HG03064 (cell line): ENCODE results near the gene SOD1.
"Not testable (repeated sequence)": the region's sequence is repeated elsewhere in the genome, so short reads cannot be mapped to it uniquely, and the experiment has no call there.

Experiments used
- ATAC-seq: cut with Tn5 transposase; IDR thresholded peaks from one replicate; pipeline ENCODE4 v1.9.1; 2021; ENCODE audit warnings: low read depth; ENCODE audit not compliant: unreplicated experiment

Gene SOD1

DNA sequence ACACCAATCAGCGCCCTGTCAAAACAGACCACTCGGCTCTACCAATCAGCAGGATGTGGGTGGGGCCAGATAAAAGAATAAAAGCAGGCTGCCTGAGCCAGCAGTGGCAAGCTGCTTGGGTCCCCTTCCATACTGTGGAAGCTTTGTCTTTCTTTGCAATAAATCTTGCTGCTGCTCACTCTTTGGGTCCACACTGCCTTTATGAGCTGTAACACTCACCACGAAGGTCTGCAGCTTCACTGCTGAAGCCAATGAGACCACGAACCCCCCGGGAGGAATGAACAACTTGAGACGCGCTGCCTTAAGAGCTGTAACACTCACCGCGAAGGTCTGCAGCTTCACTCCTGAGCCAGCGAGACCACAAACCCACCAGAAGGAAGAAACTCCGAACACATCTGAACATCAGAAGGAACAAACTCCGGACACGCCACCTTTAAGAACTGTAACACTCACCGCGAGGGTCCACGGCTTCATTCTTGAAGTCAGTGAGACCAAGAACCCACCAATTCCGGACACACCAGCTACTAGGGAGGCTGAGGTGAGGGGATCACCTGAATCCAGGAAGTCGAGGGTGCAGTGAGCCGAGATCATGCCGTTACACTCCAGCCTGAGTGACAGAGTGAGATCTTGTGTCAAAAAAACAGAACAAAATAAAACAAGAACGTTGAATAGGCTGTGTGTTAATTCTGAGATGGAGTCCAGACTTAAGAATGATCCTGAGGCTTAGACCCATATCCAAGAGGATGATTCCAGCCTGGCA lies 4.5 kb upstream of the SOD1 start:
- ATAC-seq = not testable (repeated sequence)

DNA sequence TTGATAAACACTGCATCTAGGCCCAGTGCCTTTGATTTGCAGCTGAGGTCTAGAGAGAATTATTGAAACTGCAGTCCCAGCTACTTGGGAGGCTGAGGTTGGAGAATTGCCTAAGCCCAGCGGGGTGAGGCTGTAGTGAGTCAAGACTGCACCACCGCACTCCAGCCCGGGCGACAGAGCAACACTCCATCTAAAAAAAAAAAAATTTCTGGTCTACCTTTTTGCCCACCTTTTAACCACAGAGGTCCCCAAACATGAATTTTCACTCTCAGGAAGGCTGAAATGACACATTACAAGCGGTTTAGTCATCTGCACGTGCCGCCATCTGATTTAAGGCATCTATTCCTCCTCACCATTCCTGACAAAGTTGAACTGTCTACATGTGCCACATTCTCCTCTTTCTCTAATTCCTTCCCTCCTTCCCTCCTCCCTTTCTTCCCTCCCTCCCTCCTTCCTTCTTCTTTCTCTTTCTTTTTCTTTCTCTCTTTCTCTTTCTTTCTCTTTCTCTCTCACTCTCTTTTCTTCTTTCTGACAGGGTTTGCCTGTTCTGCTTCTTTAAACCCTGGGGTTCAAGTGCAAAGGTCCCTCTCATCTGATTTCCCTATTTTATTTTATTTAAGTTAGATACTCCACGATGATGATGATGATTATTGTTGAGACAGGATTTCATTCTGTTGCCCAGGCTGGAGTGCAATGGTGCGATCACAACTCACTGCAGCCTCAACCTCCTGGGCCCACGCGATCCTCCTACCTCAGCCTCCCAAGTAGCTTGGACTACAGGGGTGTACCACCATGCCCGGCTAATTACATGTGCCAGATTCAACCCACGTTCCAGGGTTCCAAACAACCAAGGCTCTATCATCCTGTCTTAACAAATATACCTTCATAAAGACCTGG lies 3.0 kb upstream of the SOD1 start:
- no peak for ATAC-seq

DNA sequence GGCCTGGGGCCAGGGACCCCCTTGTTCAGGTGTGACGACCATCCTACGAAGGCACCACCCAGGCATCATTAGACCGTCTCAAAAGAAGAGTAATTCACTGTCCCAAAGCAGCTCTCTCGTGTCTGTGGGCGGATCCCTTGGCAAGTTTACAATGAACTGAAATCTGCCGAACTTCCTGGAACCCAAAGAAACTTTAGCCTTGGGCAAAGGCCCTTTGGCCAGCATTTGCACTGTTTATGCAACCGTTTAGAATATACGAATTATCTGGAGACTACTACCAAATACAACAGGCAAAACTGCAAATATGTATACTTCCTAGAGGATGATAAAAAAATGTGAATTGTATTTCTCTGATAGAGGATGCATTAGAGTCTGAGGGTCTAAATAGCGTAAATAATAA lies 1.4 kb upstream of the SOD1 start:
- ATAC-seq = no peak

GRCh38 chr21:31659286-31659535 lies 282 bp upstream of the SOD1 start:
- ATAC-seq = peak; percentile 30

GRCh38 chr21:31660259-31660565 lies 719 bp downstream of the SOD1 start:
- ATAC-seq = peak; percentile 28

- ATAC-seq = no peak
These were observed 1.1 kb downstream of the SOD1 start for GRCh38 chr21:31660591-31660990.

GRCh38 chr21:31663584-31664249 lies 4.2 kb downstream of the SOD1 start:
- no peak for ATAC-seq

- no peak for ATAC-seq
These were observed 5.9 kb downstream of the SOD1 start for GRCh38 chr21:31665397-31665796.

GRCh38 chr21:31665869-31666268 lies 6.4 kb downstream of the SOD1 start:
- ATAC-seq = not testable (repeated sequence)

- ATAC-seq = no peak
These were observed 7.0 kb downstream of the SOD1 start for GRCh38 chr21:31666445-31667010.

DNA sequence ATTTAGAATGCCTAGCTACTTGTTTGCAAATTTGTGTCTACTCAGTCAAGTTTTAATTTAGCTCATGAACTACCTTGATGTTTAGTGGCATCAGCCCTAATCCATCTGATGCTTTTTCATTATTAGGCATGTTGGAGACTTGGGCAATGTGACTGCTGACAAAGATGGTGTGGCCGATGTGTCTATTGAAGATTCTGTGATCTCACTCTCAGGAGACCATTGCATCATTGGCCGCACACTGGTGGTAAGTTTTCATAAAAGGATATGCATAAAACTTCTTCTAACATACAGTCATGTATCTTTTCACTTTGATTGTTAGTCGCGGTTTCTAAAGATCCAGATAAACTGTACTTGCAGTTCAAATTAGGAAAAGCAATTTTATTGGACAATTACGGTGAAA lies 7.6 kb downstream of the SOD1 start:
- no peak for ATAC-seq

DNA sequence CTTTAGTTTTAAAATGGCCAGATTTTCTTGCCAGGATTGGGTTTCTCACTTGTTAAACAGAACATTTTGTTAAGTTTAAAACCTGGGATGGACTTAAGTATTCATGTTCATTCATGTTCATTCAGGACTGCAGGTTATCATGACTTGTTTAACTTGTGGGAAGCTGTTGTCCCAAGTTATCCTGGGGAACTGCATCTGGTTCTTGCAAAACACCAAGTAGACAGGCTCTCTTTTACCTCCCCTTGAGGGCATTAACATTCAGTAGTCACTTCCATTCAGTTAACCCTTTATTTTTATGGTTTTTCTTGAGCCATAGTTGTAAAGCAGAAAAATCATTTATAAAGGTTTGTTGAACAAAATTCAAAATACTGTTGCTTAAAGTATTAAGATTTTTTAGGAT lies 8.1 kb downstream of the SOD1 start:
- ATAC-seq = no peak

DNA sequence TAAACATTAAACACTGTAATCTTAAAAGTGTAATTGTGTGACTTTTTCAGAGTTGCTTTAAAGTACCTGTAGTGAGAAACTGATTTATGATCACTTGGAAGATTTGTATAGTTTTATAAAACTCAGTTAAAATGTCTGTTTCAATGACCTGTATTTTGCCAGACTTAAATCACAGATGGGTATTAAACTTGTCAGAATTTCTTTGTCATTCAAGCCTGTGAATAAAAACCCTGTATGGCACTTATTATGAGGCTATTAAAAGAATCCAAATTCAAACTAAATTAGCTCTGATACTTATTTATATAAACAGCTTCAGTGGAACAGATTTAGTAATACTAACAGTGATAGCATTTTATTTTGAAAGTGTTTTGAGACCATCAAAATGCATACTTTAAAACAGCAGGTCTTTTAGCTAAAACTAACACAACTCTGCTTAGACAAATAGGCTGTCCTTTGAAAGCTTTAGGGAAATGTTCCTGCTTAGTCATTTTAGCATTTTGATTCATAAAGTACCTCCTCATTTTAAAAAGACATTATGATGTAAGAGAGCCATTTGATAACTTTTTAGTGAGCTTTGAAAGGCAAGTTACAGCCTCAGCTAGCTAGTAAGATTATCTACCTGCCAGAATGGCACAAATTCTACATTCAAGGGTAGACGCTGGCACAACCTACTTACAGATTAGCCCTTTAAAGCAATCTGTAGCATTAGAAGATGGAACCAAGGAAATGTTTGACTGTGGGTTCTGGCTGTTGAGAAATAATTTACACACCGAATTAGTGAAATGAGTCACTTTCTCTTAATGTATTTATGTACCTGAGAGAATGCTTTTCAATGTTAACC lies 9.4 kb downstream of the SOD1 start:
- no peak for ATAC-seq

DNA sequence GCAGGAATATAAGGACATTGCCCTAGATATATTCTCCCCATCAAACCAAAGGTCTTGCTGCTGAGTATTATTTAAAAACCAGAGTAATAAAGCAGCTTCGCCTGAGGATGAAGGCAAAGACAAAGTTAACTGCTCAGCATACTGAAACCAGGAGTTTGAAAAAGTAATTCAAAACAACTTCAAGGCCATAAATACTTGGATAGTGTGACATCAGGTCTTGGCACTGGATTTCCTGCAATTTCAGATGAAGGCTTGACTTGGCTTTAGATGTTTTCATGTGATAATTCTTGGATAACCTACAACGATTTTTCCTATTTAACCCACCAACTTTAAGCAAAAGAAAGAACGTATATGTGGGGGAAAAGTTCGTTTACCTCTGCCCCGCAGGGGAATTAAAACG lies 10.6 kb downstream of the SOD1 start:
- no peak for ATAC-seq

- ATAC-seq = no peak
These were observed 11.7 kb downstream of the SOD1 start for GRCh38 chr21:31671146-31671716.

DNA sequence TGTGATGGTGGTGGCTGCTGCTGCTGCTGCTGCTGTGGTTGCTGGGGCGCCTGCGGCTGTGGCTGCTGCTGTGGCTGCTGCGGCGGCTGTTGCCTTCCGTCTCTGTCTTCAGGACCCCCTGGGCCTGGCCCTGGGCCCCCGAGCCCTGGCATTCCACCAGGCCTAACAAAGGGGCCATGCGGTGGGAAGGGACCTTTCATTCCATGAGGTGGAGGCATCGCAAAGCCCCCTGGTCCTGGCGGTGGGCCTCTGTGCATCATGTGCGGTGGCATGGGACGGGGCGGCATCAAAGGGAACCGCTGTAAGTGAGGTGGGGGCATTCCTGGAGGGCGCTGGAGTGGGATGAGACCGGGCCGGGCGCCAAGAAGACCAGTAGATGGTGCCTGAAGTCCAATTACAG lies 12.4 kb downstream of the SOD1 start:
- no peak for ATAC-seq

DNA sequence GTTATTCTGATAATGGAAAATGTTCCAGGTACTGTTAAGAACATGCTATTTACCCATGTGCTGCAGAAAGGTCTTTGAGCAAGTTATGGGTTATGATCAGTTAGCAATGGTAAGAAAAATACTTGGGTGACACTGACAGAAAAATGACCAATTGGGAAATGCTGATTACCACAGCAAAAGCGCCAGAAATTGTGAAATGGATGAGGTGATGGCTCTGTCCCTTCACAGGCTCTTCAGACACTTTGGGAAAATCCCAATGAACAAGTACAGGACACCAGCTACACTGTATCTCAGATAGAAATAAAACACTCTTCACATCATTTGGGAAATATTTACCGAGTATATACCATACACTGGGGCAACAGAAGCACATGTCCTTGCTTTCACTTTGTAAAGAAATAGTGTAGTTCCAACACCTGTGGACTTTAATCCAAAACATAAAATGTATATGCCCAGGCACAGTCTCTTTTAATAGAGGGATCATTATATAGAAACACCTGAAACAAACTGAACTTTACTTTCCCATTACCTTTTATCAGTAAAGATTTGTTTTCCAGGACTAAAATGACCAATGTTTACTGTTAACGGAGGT lies 13.9 kb downstream of the SOD1 start:
- ATAC-seq = no peak

DNA sequence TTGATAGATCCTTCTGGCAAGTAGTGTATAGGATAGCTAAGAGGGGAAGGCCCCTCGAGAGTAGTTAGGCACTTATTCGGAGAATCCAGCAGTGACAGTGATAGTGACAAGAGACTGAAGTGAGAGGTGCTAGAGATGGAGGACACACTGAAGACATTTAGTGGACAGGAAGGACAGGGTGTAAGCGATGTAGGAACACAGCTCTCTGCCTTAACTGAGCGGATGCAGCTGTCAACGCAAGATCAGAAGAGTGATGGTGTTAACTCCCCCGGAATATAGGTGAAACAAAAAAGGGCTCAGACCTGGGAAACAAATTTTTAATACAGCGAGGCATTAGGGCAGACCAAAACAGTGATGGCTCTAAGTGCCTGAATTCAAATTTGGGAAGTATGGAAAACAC lies 15.8 kb downstream of the SOD1 start:
- no peak for ATAC-seq

DNA sequence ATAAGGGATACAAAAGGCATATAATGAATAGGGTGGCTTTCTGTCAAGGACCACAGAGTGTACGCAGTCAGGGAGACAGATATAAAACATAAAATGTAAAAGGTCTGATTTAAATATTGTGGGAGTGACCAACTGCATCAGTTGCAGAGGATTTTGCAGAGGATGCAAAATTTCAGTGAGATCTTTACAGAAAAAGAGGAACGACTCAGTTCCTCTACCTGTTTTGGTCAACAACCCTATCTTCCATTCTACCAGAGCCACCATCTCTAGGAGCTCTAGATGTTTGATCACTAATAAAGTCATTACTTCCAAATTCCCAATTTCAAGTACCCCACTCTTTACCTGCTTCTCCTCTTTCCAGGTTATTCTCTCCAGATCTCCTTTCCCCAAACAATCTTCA lies 16.5 kb downstream of the SOD1 start:
- no peak for ATAC-seq

DNA sequence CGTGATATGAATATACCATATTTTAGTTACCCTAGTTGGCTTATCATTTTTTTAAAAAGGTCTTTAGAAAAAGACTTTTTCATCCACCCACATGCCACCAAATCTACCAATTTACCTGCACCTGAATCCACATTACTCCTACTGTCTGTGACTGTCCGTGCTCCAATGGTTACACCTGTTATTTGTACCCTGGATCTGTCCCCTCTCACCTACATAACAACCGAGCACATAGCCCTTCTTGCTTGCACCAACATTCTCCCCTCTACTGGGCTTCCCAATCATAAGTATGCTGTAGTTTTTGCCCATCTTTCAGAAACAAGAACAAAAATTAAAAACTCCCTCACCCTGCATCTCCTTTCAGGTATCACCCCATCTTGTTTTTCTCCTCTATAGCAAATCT lies 17.6 kb downstream of the SOD1 start:
- no peak for ATAC-seq
